ENCODE results near the gene PRLR.

The PRLR gene

GRCh38 chr5:35001842-35002241 is 228.4 kb downstream of the PRLR start:
- Histone ChIP-seq H3K27ac (no peak overlapping the region), H3K9me3 (ENCODE audit: low read depth, low read length) (no peaks in the 10 kb centered on the region), H3K36me3 (ENCODE audit: insufficient read depth, low read length) (no peaks in the 10 kb centered on the region), H3K4me3 (no peak overlapping the region), H3K9ac (ENCODE audit: insufficient read length) (no peak overlapping the region)
- no peak for DNase-seq (ENCODE audit: low read depth, low spot score)
- TF ChIP-seq EZH2 (IDR thresholded peaks at IDR 0.05) (no peak), FOXP2 (optimal IDR thresholded peaks at IDR 0.05; ENCODE audit: control extremely low read depth, extremely low read length, insufficient read depth) (no peak), POLR2AphosphoS5 (IDR thresholded peaks at IDR 0.05; ENCODE audit: borderline replicate concordance, low read depth, low read length) (no peak)

All from SK-N-MC (cell line).